ENCODE results near the gene CNIH2. TPM values are rescaled to one million over a fixed set of nuclear protein-coding genes. Genes with fewer than 3 reads are reported as not detected.

The CNIH2 gene
- total and polyA plus RNA-seq, 9 of the 15 experiments (the other 6 are each of a cell fraction or from before 2014, with no cell fraction given) = 0.26 to 0.89 (median 0.40) TPM; not detected in 4

- Histone ChIP-seq H2AFZ (ENCODE audit: low read depth, low read length) (no peak overlapping the region), H3K27me3 (ENCODE audit: control insufficient read depth in 2 of 2, insufficient read depth in 2 of 2, low read length in 2 of 2) (no peaks in the 10 kb centered on the region), H3K4me1 (replicated peaks in 1 of 2; ENCODE audit: control insufficient read depth in 2 of 2, insufficient read depth in 2 of 2, low read length in 2 of 2) (no peaks in the 10 kb centered on the region), H3K27ac (ENCODE audit: extremely low read depth, low read depth, low read length) (no peak overlapping the region), H4K20me1 (replicated peaks; ENCODE audit: control insufficient read depth, insufficient read depth, low read length) (0 out of 2 replicates have a peak, but pooled peaks cover 3% of the 10 kb centered on the region), H3K4me3 (no peak overlapping the region), H3K9me1 (ENCODE audit: control insufficient read depth, insufficient read depth, low read length) (no peaks in the 10 kb centered on the region), H3K79me2 (ENCODE audit: control insufficient read depth, insufficient read depth, low read length) (no peaks in the 10 kb centered on the region), H3K9me3 (replicated peaks; ENCODE audit: control insufficient read depth, insufficient read depth, low read depth, low read length) (no peaks in the 10 kb centered on the region), H3K4me2 (ENCODE audit: insufficient read depth, low read length) (no peak overlapping the region), H3K9ac (ENCODE audit: insufficient read depth in 1 of 2, low read depth in 2 of 2, low read length in 2 of 2) (no peak overlapping the region), H3K36me3 (ENCODE audit: control insufficient read depth, insufficient read depth, low read length) (peaks cover 32% of the 10 kb centered on the region)
- no peak for ATAC-seq
- FAIRE-seq = no peak
- DNase-seq (ENCODE audit: extremely low read depth in 1 of 4, low spot score in 3 of 4) = no peak
- BruUV-seq (replicated peaks) = no TSS peak
- 84% methylated on average over 6 of the region's 6 CpGs for WGBS (ENCODE audit: insufficient coverage, low coverage, missing lambda C conversion rate)
- ChIA-PET POLR2A (no interaction called here), CTCF (ENCODE audit: low intra/inter-chr PET ratio) (no interaction called here)
- intact Hi-C loops (cut with micrococcal nuclease) (no loop called here), in situ Hi-C loops (cut with MboI) (no loop called here)
- TF ChIP-seq REST (IDR thresholded peaks at IDR 0.05; ENCODE audit: borderline replicate concordance) (no peak), REST (CRISPR knock-in tag; IDR thresholded peaks at IDR 0.05; ENCODE audit: low read depth) (no peak), JUND (IDR thresholded peaks at IDR 0.05; ENCODE audit: borderline replicate concordance, low read depth, low read length) (no peak), JUND (tag; IDR thresholded peaks at IDR 0.05; ENCODE audit: borderline replicate concordance, low read depth, low read length) (no peak), ZNF589 (CRISPR knock-in tag; IDR thresholded peaks at IDR 0.05; ENCODE audit: low read depth) (no peak), FOXP1 (CRISPR knock-in tag; IDR thresholded peaks at IDR 0.05) (no peak), SUPT5H (IDR thresholded peaks at IDR 0.05) (no peak), MAX (CRISPR knock-in tag; IDR thresholded peaks at IDR 0.05) (no peak), ZNF23 (CRISPR knock-in tag; IDR thresholded peaks at IDR 0.05) (no peak), KAT7 (CRISPR knock-in tag; IDR thresholded peaks at IDR 0.05; ENCODE audit: borderline replicate concordance) (no peak), MYBL2 (IDR thresholded peaks at IDR 0.05; ENCODE audit: low read depth) (no peak), MYBL2 (CRISPR knock-in tag; IDR thresholded peaks at IDR 0.05; ENCODE audit: borderline replicate concordance) (no peak)
Measured at GRCh38 chr11:66228521-66228920, 49.5 kb upstream of the CNIH2 start.

All from K562 (cell line).